H1 (cell line): ENCODE measurements around the gene VSTM2B. TPM values are rescaled to one million over a fixed set of nuclear protein-coding genes. Genes with fewer than 3 reads are reported as not detected.

ENCODE experiments used
- BACH1 ChIP-seq: IDR thresholded peaks from 2 replicates; pipeline ENCODE4 v1.6.1; 2012; ENCODE audit warnings: low read length, improper control_type of control experiment
- SIX5 ChIP-seq: IDR thresholded peaks from 2 replicates; pipeline ENCODE4 v1.6.1; 2011; ENCODE audit warnings: mild to moderate bottlenecking, low read depth, low read length
- SP4 ChIP-seq: IDR thresholded peaks from 2 replicates; pipeline ENCODE4 v1.6.1; 2012; ENCODE audit warnings: low read length, inconsistent platforms
- TBP ChIP-seq: IDR thresholded peaks from 2 replicates; pipeline ENCODE4 v1.6.1; 2011; ENCODE audit warnings: low read depth, low read length, improper control_type of control experiment
- polyA plus RNA-seq, 7 experiments: library from polyadenylated mRNA; depleted of rRNA in 3 of 7; stranded (reverse) in 5 of 7; unstranded in 2 of 7; fragments of >200 nt in 5 of 7; fragments of 200-250 nt in 2 of 7; gene quantifications; 1 replicate in 5 of 7; 2 replicates in 1 of 7; 4 replicates in 1 of 7; pipeline versions ENCODE4 v1.2.1 to v1.2.3, GENCODE V29; 2011 to 2013; ENCODE audit warnings: missing spikeins in 2 of 7, mixed read lengths in 2 of 7
- total RNA-seq: library from RNA; stranded (reverse); fragmentation: NEBNext Ultra II Directional; extraction: Animal tissue kit (Norgen Biotek cat#: 25700); gene quantifications from 2 replicates; pipeline ENCODE4 v1.2.1, GENCODE V29; 2021
- TF ChIP-seq, protein P1 (sequence below): fragments of 300-600 bp; sonication (generic); IDR thresholded peaks from 2 replicates; pipeline ENCODE4 v1.7.1; 2012; ENCODE audit warnings: low read length, moderate library complexity, mild to moderate bottlenecking, inconsistent platforms; ENCODE audit not compliant: insufficient replicate concordance
- TF ChIP-seq, protein P2 (sequence below): IDR thresholded peaks from 2 replicates; pipeline ENCODE4 v1.6.1; 2011; ENCODE audit warnings: low read length, improper control_type of control experiment
- TF ChIP-seq, protein P3 (sequence below): IDR thresholded peaks from 2 replicates; pipeline ENCODE4 v1.6.1; 2012; ENCODE audit warnings: inconsistent platforms

VSTM2B gene
- total and polyA plus RNA-seq, 2 of the 8 experiments (the other 6 are each of a cell fraction or from before 2014, with no cell fraction given), result 0.82 to 1.5 TPM

DNA sequence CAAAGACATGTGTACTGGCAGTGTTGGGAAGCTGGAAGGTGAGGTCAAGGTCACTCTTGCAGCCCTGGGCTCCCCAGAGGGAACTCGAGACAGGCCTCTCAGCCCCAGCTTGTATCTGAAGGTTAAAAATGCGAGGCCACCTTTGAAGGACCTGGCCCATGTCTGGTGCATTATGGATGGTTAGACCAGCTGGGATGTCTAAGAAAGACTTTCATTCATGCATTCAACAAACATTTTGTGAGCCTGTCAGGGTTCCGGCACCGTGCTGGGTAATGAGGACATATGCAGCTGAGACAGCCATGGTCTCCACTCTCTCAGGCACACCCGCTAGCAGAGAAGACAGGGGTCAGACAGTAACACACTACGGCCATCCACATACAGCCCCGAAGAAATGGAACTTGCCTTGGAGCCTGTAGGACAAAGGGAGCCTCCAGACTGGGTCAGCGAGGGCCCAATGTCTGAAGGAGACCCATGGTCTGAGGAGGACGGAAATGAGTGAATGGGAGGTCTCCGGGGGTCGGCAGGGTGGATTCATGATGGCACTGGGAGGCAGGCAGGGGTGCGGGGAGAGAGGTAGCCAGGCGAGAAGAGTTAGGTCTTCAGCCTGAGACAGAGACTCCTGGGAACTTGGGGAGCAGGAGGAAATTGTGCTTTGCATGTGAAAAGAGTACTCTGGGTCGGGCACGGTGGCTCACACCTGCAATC lies 19.0 kb downstream of the VSTM2B start (continued):
- TF ChIP-seq, protein P1, sequence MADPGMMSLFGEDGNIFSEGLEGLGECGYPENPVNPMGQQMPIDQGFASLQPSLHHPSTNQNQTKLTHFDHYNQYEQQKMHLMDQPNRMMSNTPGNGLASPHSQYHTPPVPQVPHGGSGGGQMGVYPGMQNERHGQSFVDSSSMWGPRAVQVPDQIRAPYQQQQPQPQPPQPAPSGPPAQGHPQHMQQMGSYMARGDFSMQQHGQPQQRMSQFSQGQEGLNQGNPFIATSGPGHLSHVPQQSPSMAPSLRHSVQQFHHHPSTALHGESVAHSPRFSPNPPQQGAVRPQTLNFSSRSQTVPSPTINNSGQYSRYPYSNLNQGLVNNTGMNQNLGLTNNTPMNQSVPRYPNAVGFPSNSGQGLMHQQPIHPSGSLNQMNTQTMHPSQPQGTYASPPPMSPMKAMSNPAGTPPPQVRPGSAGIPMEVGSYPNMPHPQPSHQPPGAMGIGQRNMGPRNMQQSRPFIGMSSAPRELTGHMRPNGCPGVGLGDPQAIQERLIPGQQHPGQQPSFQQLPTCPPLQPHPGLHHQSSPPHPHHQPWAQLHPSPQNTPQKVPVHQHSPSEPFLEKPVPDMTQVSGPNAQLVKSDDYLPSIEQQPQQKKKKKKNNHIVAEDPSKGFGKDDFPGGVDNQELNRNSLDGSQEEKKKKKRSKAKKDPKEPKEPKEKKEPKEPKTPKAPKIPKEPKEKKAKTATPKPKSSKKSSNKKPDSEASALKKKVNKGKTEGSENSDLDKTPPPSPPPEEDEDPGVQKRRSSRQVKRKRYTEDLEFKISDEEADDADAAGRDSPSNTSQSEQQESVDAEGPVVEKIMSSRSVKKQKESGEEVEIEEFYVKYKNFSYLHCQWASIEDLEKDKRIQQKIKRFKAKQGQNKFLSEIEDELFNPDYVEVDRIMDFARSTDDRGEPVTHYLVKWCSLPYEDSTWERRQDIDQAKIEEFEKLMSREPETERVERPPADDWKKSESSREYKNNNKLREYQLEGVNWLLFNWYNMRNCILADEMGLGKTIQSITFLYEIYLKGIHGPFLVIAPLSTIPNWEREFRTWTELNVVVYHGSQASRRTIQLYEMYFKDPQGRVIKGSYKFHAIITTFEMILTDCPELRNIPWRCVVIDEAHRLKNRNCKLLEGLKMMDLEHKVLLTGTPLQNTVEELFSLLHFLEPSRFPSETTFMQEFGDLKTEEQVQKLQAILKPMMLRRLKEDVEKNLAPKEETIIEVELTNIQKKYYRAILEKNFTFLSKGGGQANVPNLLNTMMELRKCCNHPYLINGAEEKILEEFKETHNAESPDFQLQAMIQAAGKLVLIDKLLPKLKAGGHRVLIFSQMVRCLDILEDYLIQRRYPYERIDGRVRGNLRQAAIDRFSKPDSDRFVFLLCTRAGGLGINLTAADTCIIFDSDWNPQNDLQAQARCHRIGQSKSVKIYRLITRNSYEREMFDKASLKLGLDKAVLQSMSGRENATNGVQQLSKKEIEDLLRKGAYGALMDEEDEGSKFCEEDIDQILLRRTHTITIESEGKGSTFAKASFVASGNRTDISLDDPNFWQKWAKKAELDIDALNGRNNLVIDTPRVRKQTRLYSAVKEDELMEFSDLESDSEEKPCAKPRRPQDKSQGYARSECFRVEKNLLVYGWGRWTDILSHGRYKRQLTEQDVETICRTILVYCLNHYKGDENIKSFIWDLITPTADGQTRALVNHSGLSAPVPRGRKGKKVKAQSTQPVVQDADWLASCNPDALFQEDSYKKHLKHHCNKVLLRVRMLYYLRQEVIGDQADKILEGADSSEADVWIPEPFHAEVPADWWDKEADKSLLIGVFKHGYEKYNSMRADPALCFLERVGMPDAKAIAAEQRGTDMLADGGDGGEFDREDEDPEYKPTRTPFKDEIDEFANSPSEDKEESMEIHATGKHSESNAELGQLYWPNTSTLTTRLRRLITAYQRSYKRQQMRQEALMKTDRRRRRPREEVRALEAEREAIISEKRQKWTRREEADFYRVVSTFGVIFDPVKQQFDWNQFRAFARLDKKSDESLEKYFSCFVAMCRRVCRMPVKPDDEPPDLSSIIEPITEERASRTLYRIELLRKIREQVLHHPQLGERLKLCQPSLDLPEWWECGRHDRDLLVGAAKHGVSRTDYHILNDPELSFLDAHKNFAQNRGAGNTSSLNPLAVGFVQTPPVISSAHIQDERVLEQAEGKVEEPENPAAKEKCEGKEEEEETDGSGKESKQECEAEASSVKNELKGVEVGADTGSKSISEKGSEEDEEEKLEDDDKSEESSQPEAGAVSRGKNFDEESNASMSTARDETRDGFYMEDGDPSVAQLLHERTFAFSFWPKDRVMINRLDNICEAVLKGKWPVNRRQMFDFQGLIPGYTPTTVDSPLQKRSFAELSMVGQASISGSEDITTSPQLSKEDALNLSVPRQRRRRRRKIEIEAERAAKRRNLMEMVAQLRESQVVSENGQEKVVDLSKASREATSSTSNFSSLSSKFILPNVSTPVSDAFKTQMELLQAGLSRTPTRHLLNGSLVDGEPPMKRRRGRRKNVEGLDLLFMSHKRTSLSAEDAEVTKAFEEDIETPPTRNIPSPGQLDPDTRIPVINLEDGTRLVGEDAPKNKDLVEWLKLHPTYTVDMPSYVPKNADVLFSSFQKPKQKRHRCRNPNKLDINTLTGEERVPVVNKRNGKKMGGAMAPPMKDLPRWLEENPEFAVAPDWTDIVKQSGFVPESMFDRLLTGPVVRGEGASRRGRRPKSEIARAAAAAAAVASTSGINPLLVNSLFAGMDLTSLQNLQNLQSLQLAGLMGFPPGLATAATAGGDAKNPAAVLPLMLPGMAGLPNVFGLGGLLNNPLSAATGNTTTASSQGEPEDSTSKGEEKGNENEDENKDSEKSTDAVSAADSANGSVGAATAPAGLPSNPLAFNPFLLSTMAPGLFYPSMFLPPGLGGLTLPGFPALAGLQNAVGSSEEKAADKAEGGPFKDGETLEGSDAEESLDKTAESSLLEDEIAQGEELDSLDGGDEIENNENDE, result no peak
- TF ChIP-seq SP4 (no peak), TBP (no peak), SIX5 (no peak), BACH1 (no peak)
- TF ChIP-seq, protein P2, sequence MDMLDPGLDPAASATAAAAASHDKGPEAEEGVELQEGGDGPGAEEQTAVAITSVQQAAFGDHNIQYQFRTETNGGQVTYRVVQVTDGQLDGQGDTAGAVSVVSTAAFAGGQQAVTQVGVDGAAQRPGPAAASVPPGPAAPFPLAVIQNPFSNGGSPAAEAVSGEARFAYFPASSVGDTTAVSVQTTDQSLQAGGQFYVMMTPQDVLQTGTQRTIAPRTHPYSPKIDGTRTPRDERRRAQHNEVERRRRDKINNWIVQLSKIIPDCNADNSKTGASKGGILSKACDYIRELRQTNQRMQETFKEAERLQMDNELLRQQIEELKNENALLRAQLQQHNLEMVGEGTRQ, result no peak
- TF ChIP-seq, protein P3, sequence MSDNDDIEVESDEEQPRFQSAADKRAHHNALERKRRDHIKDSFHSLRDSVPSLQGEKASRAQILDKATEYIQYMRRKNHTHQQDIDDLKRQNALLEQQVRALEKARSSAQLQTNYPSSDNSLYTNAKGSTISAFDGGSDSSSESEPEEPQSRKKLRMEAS, result no peak
